ENCODE data around the gene DGLUCY.
"Not testable (repeated sequence)": the region's sequence is repeated elsewhere in the genome, so short reads cannot be mapped to it uniquely, and the experiment has no call there.

The DGLUCY gene

GRCh38 chr14:91264151-91265150 lies 150.6 kb downstream of the DGLUCY start:
- H3K4me3 ChIP-seq (ENCODE audit: low read depth, low read length): no peak overlapping the region
- ChIA-PET POLR2A (no interaction called here), CTCF (interaction anchor here (0.6 to 1.4 kb wide), 4 partner anchors 22 to 1291 kb away, joined by 3 read pairs; no protein-coding TSS in a partner anchor)
- no peaks in the 10 kb centered on the region for H3K4me1 ChIP-seq (ENCODE audit: control insufficient read depth, insufficient read depth, low read length)
- no peak overlapping the region for H3K27ac ChIP-seq (ENCODE audit: extremely low read depth, low read depth, low read length)
- TF ChIP-seq ZNF24 (tag by site-specific recombination; IDR thresholded peaks at IDR 0.05): no peak
- TF ChIP-seq ZNF473 (tag by site-specific recombination; IDR thresholded peaks at IDR 0.05): no peak
- TF ChIP-seq ZNF174 (tag by site-specific recombination; IDR thresholded peaks at IDR 0.05): no peak
- TF ChIP-seq ZNF692 (tag by site-specific recombination; IDR thresholded peaks at IDR 0.05): no peak
- H3K36me3 ChIP-seq (ENCODE audit: control insufficient read depth in 2 of 2, insufficient read depth in 1 of 2, low read length in 2 of 2): no peaks in the 10 kb centered on the region
- H3K9me3 ChIP-seq (ENCODE audit: control insufficient read depth, insufficient read depth, low read depth, low read length): no peaks in the 10 kb centered on the region

GRCh38 chr14:91265404-91265803 lies 151.5 kb downstream of the DGLUCY start:
- ChIA-PET CTCF (interaction anchor here (0.6 to 1.0 kb wide), 2 partner anchors 21 to 1292 kb away, joined by 3 read pairs; no protein-coding TSS in a partner anchor), POLR2A (no interaction called here)
- Histone ChIP-seq H3K9me3 (ENCODE audit: control insufficient read depth, insufficient read depth, low read depth, low read length) (no peaks in the 10 kb centered on the region), H3K4me3 (ENCODE audit: low read depth, low read length) (no peak overlapping the region), H3K4me1 (ENCODE audit: control insufficient read depth, insufficient read depth, low read length) (no peaks in the 10 kb centered on the region), H3K36me3 (ENCODE audit: control insufficient read depth in 2 of 2, insufficient read depth in 1 of 2, low read length in 2 of 2) (no peaks in the 10 kb centered on the region), H3K27ac (ENCODE audit: extremely low read depth, low read depth, low read length) (no peak overlapping the region)
- TF ChIP-seq ZNF174 (tag by site-specific recombination; IDR thresholded peaks at IDR 0.05) (no peak), ZBTB49 (tag by site-specific recombination; IDR thresholded peaks at IDR 0.05; ENCODE audit: low read depth) (no peak), ZNF580 (tag by site-specific recombination; IDR thresholded peaks at IDR 0.05) (no peak), ZBTB6 (tag by site-specific recombination; IDR thresholded peaks at IDR 0.05) (no peak), ZBTB11 (tag by site-specific recombination; conservative IDR thresholded peaks at IDR 0.05; ENCODE audit: low read depth) (no peak), ZNF521 (tag by site-specific recombination; IDR thresholded peaks at IDR 0.05) (no peak), OSR2 (tag by site-specific recombination; IDR thresholded peaks at IDR 0.05) (no peak), ZNF777 (tag by site-specific recombination; IDR thresholded peaks at IDR 0.05; ENCODE audit: borderline replicate concordance) (no peak)

GRCh38 chr14:91266276-91266675 lies 152.4 kb downstream of the DGLUCY start:
- POLR2A ChIA-PET; H3K4me3 ChIP-seq (ENCODE audit: low read depth, low read length); H3K27ac ChIP-seq (ENCODE audit: extremely low read depth, low read depth, low read length); H3K36me3 ChIP-seq (ENCODE audit: control insufficient read depth in 2 of 2, insufficient read depth in 1 of 2, low read length in 2 of 2); H3K9me3 ChIP-seq (ENCODE audit: control insufficient read depth, insufficient read depth, low read depth, low read length); H3K4me1 ChIP-seq (ENCODE audit: control insufficient read depth, insufficient read depth, low read length): not testable (repeated sequence)
- CTCF ChIA-PET: interaction anchor here (0.5 kb wide), 1 partner anchor 1387 kb away, joined by 9 read pairs; no protein-coding TSS in a partner anchor
